Epithelial cell of umbilical artery (primary cell): ENCODE measurements around the gene MBTPS1. TPM values are rescaled to one million over a fixed set of nuclear protein-coding genes. Genes with fewer than 3 reads are reported as not detected.

Source experiments
- total RNA-seq: library from RNA; depleted of rRNA; stranded (reverse); fragments of >200 nt; gene quantifications from 2 replicates; pipeline ENCODE4 v1.2.3, GENCODE V29; 2014

The MBTPS1 gene
- total RNA-seq: 107 and 123 TPM in 2 replicates

DNA sequence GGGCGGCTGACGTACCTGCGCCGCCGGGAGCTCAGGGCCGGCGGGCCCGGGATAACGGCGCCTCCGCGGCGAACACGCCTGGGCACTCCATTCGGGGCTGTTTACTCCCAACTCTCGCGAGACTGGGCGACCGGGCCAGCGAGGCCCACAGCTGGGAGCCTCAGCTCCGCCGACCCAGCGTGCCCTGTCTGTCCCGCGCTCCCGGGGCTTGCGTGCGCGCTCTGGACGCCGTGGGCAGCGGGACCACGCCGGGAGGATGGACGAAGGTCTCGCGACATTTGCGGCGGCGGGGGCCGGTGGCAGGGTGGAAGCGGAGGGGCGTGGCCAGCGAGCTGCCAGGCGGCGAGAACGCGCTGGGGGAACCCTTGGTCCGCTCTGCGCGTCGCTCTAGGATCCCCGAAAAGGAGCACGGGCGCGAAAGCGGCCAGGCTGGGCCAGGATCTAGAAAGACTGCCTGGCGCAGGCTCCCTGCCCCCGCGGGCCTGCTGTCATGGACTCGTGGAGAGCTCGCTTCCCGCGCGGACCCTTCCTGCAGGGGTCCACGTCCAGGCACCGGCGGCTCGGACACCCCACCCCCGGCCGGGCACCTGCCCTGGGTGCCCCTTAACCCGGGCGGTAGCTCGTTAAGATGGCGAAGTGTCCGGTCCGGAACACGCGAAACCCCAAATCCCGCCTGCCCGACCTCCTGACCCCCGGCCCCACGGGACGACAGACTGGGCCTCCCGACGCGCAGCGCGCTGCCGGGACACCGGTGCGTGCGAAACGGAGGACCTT, at the start of gene MBTPS1:
Gene MBTPS1, minus strand, starts transcription at position 223 of the 774 bp plus-strand sequence. CDS start 15,159 bp downstream, outside the sequence.

GRCh38 chr16:84144859-84145639, 28.3 kb upstream of the MBTPS1 start, which contains the start of the genes DNAAF1 and HSDL1:
TSS of gene DNAAF1 (plus strand) at chr16:84145308. CDS start at chr16:84145441, 133 bp downstream.
TSS of gene HSDL1 (minus strand) at chr16:84145177. CDS start at chr16:84131321, 13,856 bp downstream.

GRCh38 chr16:84042308-84042878, 74.3 kb downstream of the MBTPS1 start, which contains the start of gene SLC38A8:
TSS of gene SLC38A8 (minus strand) at chr16:84042795. CDS start at chr16:84042157, 638 bp downstream.

Other genes starting within 250 kb of the MBTPS1 start
- gene MLYCD, start 217.8 kb downstream of the MBTPS1 start, total RNA-seq: 2.6 and 3.5 TPM in 2 replicates
- 0.91 and 0.97 TPM in 2 replicates for gene OSGIN1, start 163.7 kb downstream of the MBTPS1 start, total RNA-seq
- under 0.01 TPM in 1 of 2 replicates, not detected in the other for gene NECAB2, start 148.7 kb downstream of the MBTPS1 start, total RNA-seq
- gene SLC38A8, start 74.1 kb downstream of the MBTPS1 start, total RNA-seq: not detected in 2 replicates
- gene HSDL1, start 28.2 kb upstream of the MBTPS1 start, total RNA-seq: 25.7 and 33.4 TPM in 2 replicates
- gene DNAAF1, start 28.4 kb upstream of the MBTPS1 start, total RNA-seq: not detected in 2 replicates
- 15.9 and 24.3 TPM in 2 replicates for gene TAF1C, start 70.1 kb upstream of the MBTPS1 start, total RNA-seq
- gene ADAD2, start 74.2 kb upstream of the MBTPS1 start, total RNA-seq: not detected in 2 replicates
- not detected in 2 replicates for gene KCNG4, start 123.1 kb upstream of the MBTPS1 start, total RNA-seq
- 0.15 TPM in 1 of 2 replicates, not detected in the other for gene WFDC1, start 177.9 kb upstream of the MBTPS1 start, total RNA-seq